ENCODE data around the gene AK1.

AK1 gene

DNA sequence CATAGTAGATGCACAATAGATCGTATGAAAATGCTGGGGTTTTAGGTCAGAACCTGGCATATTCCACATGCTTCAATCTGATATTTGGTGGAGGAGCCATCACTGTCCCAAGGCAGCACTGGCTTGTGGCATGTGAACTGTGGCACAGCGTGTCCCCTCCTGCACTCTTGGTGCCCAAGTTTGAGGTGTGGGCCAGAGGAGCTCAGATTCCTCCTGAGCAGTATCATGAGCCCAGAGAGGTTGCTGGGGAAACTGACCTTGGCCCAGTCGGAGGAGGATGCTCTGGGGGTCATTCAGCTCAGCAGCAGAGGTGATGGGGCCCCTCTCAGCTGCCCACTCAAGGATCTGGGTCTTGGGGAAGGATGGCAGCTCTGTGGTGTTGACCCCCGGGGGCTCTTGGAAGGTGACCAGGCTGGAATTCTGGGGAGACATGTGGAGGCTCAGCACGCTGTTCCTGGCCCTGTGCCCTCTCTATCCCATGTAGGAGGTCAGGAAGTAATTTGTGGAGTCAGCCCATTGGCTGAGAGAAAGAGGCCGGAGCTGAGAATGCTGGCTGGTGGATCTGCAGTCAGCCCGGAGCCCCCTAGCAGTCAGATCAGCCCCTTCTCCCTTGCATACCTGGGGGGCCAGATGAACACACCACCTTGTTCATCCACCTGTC lies 51.1 kb downstream of the AK1 start:
- Histone ChIP-seq H3K36me3 (ENCODE audit: insufficient read depth, low read length) (no peaks in the 10 kb centered on the region), H3K9me3 (ENCODE audit: insufficient read depth, low read depth, low read length) (no peaks in the 10 kb centered on the region), H3K4me1 (ENCODE audit: insufficient read depth, low read length, poor library complexity, severe bottlenecking) (peaks cover 10% of the 10 kb centered on the region), H3K9ac (ENCODE audit: low read depth, low read length, poor library complexity, severe bottlenecking) (peak overlapping the region; percentile 35), H3K4me2 (ENCODE audit: low read depth, low read length, poor library complexity, severe bottlenecking) (peak overlapping the region; percentile 2), H3K4me3 (ENCODE audit: low read length, poor library complexity, severe bottlenecking) (no peak overlapping the region), H2AFZ (ENCODE audit: low read length) (no peak overlapping the region), H3F3A (ENCODE audit: low read depth) (no peaks in the 10 kb centered on the region; the same call in 1 of the 2 replicates), H4K20me1 (ENCODE audit: insufficient read depth, low read length, poor library complexity, severe bottlenecking) (no peaks in the 10 kb centered on the region), H3K9me2 (replicated peaks; ENCODE audit: low read depth, low read length) (no peaks in the 10 kb centered on the region), H3K79me2 (ENCODE audit: insufficient read depth, low read length) (no peaks in the 10 kb centered on the region), H3K27me3 (ENCODE audit: insufficient read depth, low read length, poor library complexity, severe bottlenecking) (no peaks in the 10 kb centered on the region)
- no peak for TF ChIP-seq CTCF (conservative IDR thresholded peaks at IDR 0.05; ENCODE audit: low read length)
- no peak for TF ChIP-seq EZH2phosphoT487 (IDR thresholded peaks at IDR 0.05; ENCODE audit: borderline replicate concordance)

DNA sequence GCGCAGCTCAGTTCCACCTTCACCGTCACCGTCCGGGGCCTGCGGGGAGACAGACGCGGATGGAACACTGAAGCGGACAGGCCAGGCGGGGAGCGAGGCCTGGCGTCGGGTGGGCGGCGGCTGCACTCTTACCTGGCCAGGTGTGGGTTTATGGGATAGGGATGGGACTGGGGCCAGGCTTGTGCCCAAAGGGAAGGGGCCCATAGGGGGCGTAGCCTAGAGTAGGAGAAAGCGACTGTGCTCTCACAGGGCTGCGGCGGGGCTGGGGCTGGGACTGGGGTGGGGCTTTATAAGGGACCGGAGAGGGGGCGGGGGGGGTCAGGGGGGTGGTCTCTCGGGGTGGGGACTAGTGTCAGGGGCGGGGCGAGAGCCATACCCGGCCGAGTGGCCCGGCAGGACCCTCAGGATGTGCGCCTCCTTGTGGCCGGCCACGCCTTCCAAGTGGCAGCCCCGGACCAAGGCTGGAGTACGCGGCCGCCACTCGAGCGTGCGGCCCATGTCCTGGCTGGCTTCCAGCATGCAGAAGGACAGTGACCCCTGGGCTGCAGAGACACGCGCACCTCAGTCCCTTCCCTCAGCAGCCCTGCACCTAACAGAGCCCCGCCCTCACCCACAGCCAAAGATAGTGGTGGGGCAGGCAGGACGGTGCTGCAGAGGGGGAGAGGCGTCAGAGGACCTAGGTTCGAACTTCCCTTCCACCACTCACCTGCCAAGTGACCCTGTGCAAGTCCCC lies 52.0 kb downstream of the AK1 start:
- no peaks in the 10 kb centered on the region; the same call in 1 of the 2 replicates for H3F3A ChIP-seq (ENCODE audit: low read depth)
- H3K9me2 ChIP-seq (replicated peaks; ENCODE audit: low read depth, low read length): no peaks in the 10 kb centered on the region
- peaks cover 10% of the 10 kb centered on the region for H3K4me1 ChIP-seq (ENCODE audit: insufficient read depth, low read length, poor library complexity, severe bottlenecking)
- no peaks in the 10 kb centered on the region for H3K9me3 ChIP-seq (ENCODE audit: insufficient read depth, low read depth, low read length)
- H3K9ac ChIP-seq (ENCODE audit: low read depth, low read length, poor library complexity, severe bottlenecking): peak overlapping the region; percentile 35
- H3K4me2 ChIP-seq (ENCODE audit: low read depth, low read length, poor library complexity, severe bottlenecking): peak overlapping the region; percentile 2
- H3K79me2 ChIP-seq (ENCODE audit: insufficient read depth, low read length): no peaks in the 10 kb centered on the region
- H3K27me3 ChIP-seq (ENCODE audit: insufficient read depth, low read length, poor library complexity, severe bottlenecking): no peaks in the 10 kb centered on the region
- no peak overlapping the region for H2AFZ ChIP-seq (ENCODE audit: low read length)
- H4K20me1 ChIP-seq (ENCODE audit: insufficient read depth, low read length, poor library complexity, severe bottlenecking): no peaks in the 10 kb centered on the region
- H3K4me3 ChIP-seq (ENCODE audit: low read length, poor library complexity, severe bottlenecking): no peak overlapping the region
- TF ChIP-seq EZH2phosphoT487 (IDR thresholded peaks at IDR 0.05; ENCODE audit: borderline replicate concordance) (no peak), CTCF (conservative IDR thresholded peaks at IDR 0.05; ENCODE audit: low read length) (peak; percentile 48)
- H3K36me3 ChIP-seq (ENCODE audit: insufficient read depth, low read length): no peaks in the 10 kb centered on the region

DNA sequence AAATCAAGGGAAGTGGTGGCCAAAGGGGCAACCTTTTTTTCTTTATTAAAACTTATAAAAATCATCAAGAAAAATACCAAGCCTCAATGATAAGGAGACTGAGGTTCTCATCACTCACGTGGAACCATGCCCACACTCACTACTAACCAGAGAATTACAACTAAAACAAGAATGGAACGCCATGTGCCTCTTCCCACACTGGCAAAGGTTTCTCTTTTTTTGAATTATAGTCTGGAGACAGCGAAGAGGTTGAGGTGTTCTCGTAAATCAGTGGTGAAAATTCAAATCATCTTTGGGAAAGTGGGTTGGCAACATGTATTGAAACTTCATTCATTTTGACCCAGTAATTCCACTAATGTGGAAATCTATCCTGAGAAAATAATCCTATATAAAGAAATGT lies 55.4 kb downstream of the AK1 start:
- no peak overlapping the region for H3K4me2 ChIP-seq (ENCODE audit: low read depth, low read length, poor library complexity, severe bottlenecking)
- no peaks in the 10 kb centered on the region for H4K20me1 ChIP-seq (ENCODE audit: insufficient read depth, low read length, poor library complexity, severe bottlenecking)
- no peak for TF ChIP-seq CTCF (conservative IDR thresholded peaks at IDR 0.05; ENCODE audit: low read length)
- TF ChIP-seq EZH2phosphoT487 (IDR thresholded peaks at IDR 0.05; ENCODE audit: borderline replicate concordance): no peak
- H3F3A ChIP-seq (ENCODE audit: low read depth): no peaks in the 10 kb centered on the region; the same call in 1 of the 2 replicates
- no peak overlapping the region for H2AFZ ChIP-seq (ENCODE audit: low read length)
- no peak overlapping the region for H3K9ac ChIP-seq (ENCODE audit: low read depth, low read length, poor library complexity, severe bottlenecking)
- H3K9me3 ChIP-seq (ENCODE audit: insufficient read depth, low read depth, low read length): no peaks in the 10 kb centered on the region
- H3K9me2 ChIP-seq (replicated peaks; ENCODE audit: low read depth, low read length): no peaks in the 10 kb centered on the region
- H3K36me3 ChIP-seq (ENCODE audit: insufficient read depth, low read length): no peaks in the 10 kb centered on the region; the same call in 1 of the 2 replicates
- H3K4me3 ChIP-seq (ENCODE audit: low read length, poor library complexity, severe bottlenecking): no peak overlapping the region
- H3K27me3 ChIP-seq (ENCODE audit: insufficient read depth, low read length, poor library complexity, severe bottlenecking): no peaks in the 10 kb centered on the region
- H3K4me1 ChIP-seq (ENCODE audit: insufficient read depth, low read length, poor library complexity, severe bottlenecking): peaks cover 10% of the 10 kb centered on the region
- H3K79me2 ChIP-seq (ENCODE audit: insufficient read depth, low read length): no peaks in the 10 kb centered on the region

Measured in Loucy (cell line).